Measurements from ENCODE around the gene ASTL.
"Not testable (repeated sequence)": the region's sequence is repeated elsewhere in the genome, so short reads cannot be mapped to it uniquely, and the experiment has no call there.

ASTL gene

DNA sequence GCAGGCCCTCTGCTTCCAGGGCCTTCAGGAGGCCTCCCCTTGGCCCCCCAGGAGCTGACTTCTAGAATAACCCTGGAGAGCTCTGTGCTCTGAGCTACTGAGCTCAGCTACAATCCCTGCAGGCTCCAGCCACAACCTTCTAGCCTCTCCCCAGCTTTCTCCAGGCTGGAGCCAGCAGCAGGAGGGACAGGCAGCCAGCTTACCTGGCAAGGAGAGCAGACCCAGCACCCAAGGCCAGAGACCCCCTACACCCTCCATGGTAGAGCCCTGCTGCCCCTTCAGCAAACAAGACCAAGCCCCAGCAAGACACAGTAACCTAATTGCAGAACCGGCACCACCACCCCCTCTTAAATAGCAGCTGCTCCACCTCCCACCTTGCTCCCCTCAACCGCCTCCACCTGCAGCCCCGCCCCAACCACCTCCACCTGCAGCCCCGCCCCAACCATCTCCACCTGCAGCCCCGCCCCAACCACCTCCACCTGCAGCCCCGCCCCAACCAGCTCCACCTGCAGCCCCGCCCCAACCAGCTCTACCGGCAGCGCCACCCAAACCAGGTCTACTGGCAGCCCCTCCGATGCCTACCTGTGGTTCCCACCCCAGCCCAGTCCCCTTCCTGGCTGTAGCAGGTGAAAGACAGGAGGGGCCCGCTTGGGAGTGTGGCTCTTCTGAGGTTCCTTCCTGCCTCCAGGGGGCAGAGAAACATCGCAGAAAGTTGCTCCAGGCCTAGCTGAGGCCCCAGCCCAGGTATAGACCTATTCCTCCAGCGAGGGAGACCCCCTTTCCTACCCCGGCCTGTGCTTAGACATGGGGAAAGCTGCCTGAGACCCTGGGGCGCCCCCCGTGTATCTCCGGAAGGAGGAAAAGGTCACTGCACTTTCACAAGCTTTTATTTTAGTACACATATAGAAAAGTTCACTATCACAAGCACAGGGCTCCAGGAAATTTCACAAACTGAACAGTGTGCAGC lies at the start of gene ASTL:
Gene ASTL, minus strand, starts transcription at position 324 of the 967 bp plus-strand sequence. Its CDS starts 66 bp downstream, at position 258.
- DNase-seq, result peak; percentile 75

DNA sequence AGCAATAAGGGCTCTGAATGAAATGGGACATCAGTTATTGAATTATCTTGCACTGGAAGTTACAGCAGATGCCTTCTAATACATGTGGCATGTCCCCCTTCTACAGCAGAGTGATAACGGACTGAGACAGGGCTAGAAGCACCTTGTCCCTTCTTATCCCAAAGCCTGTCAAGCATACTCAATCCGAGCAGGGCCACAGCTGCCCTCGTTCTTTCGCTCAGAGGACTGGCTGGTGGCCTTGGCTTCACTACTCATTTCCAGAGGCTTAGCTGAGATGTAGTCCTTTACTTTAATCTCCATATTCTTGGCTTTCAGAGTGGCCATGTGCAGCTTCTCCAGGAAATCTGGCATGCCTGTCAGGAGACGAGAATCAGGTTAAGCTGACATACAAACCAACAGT lies 48.3 kb upstream of the ASTL start:
- DNase-seq, result no peak

DNA sequence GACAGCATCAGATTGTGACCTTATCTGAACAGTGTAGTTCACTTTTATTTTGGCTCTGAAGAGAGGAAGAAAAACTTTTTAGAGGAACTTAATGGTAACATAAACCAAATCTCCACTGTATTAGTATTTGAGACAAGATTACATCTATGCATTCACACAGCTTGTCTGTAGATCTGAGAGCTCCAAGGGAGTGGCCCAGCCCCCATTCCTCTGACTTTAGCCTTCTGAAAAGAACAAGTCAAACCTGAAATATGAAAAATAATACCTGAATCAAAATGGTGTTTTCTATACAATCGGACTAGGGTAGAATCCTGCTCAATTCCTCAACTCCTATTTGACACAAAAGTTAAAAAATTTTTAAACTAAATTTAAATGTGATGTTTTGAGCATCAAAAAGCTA lies 47.2 kb upstream of the ASTL start:
- DNase-seq, result no peak

DNA sequence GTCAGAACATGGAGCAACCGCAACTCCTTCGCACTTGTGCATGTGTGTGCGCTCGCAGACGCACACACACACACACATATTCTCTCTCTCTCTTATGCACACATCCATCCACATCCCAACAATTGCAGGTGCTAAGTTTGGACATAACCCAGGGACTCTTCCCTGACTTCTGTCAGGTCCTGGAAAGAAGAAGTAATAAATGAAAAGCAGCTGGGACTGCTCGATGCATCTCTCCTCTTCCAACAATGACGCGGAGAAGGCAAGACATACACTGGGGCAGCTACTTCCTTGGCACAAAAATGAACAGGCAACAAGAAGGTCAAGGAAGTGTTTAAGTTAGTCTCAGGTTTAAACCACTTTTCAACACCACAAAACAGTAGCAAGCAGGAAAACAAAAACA lies 46.7 kb upstream of the ASTL start:
- DNase-seq, result no peak

DNA sequence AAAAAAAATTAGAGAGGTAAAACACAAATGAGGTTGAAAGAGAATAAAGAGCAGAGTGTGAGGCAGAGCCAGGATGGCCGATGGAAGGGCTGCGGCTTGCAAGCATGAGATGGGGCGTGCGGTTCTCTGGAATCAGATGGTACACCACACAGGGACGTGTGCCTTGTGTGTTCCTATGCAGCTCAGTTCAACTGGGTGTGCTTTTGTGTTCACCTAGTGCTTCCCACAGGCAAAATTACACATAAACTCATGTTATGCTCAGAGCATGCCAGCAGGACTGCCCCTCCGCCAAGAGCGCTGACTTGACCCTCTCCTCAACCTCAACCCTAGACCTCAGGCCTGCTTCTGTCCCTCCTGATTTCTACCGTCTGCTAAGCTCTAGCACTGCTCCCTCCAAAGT lies 45.9 kb upstream of the ASTL start:
- DNase-seq, result no peak

DNA sequence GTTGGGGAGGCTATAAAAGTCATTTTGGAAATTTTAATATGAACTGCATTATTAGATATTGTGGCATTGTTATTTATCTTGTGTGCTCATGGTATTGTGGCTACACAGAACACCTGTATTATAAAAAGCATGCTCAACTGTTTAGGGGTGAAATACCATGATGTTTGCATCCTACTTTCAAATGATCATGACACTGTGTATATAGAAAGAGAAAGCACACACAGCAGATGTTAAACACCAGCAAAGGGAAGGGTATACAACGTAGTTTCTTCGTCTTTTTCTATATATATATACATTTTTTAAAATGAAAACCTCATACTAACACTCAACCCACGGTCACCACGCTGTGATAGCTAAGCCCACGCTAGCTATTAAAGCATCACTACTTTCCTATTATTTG lies 43.2 kb upstream of the ASTL start:
- DNase-seq, result no peak

DNA sequence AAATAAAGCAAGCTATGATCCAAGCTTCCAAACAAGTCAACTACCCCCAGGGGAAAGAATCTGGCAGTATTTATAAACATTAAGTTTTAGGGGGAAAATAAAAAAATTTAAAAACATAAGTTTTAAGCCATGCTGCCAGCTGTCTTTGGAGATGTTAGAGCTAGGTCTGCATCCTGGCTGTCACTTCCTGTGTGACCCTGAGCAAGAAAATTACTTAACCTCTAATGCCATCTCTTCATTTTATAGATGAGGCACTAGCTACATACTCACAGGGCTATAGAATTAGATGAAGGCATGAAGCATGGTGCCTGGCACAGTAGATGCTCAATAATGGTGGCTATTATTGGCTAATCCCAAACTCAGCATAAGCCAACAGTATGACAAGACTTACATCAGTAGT lies 42.2 kb upstream of the ASTL start:
- DNase-seq, result no peak

DNA sequence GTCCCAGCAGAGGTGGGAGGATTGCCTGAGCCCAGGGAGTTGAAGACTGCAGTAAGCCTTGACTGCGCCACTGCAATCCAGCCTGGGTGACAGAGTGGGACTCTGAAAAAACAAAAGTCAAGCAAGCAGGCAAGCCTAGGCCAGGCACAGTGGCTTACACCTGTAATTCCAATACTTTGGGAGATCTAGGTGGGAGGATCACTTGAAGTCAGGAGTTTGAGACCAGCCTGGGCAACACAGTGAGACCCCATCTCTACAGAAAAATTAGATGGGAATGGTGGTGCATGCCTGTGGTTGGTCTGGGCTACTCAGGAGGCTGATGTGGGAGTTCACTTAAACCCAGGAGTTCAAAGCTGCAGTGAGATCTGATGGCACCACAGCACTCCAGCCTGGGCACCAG lies 41.7 kb upstream of the ASTL start:
- no peak for DNase-seq

DNA sequence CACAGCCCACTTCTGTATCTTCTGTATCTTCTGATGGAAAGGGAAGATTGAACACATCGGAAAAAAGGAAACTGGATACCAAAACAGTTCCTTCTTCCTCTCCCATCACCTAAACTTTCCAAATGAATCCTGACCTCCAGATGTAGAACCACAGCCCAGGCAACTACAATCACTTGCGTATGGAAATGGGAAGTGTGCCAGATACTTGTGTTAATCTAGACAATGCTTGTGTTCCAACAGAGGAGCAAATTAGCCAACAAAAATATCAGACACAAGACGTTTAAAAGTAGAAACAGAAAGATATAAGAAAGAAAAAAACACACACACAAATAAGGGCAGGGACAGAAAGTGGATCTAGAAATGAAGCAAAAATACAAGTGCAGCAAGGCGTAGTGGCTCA lies 38.4 kb upstream of the ASTL start:
- no peak for DNase-seq

DNA sequence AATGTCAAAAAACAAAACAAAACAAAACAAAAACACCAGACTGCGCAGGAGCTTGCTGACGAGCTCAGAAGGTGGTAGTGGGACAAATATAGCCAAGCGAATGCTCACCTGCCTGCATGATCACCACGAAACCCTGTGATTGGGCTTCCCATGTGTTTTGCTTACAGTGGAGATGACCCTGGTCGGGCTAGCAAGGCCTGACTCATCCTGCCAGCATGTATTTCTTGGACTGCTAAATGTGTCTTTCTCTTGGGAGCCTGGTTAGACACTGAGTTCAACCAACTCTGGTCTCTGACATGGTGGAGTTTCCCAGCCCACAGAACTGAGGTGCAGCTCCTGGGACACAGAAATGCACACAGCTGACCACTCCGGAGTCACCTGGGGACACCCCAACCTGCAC lies 37.6 kb upstream of the ASTL start:
- DNase-seq, result no peak

DNA sequence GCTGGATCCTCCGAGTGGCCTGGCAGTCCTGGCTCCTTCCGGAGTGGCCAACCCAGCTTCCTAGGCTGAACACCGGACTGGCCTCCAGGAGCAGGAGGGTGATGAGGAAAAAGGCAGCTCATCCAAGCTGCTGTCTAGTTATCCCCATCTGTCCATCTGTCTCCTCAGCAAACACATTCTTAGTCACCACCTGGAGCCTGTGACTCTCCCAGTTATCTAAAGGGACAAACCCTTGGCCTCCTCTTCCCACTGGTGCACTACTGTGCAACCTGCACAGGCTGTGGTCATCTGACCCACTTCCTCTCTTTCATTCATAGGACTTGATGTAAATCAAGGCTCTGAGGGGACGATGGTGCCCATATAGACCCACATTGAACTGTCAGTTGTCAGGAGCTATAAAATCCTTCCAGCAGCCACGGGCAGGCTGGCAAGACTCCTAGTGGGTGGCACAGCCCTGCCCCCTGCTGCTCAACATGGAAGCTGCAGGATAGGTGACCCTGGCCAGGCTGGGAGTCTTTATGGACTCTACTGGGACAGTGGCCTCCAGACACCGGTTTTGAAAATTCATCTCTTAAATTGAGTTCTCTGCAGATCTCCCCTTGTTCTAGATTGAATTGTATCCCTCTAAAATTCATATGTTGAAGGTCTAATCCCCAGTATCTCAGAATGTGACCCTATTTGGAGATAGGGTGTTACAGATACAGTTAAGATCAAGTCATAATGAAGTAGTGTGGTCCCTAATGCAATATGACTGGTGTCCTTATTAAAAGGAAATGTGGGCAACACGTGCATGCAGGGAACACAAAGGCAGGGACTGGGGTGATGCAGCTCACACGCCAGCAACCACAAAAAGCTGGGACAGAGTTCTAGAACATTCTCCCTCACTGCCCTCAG lies 36.2 kb upstream of the ASTL start:
- peak; percentile 84 to 85 for DNase-seq

DNA sequence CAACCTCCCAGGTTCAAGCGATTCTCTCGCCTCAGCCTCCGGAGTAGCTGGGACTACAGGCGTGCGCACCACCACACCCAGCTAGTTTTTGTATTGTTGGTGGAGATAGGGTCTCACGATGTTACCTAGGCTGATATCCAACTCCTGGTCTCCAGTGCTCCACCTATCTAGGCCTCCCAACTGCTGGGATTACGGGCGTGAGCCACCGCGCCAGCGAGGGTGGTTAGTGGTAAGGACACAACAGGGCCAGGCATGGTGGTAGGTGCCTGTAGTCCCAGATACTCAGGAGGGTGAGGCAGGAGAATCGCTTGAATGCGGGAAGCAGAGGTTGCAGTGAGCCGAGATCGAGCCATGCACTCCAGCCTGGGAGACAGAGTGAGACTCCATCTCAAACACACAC lies 33.5 kb upstream of the ASTL start:
- no peak for DNase-seq

DNA sequence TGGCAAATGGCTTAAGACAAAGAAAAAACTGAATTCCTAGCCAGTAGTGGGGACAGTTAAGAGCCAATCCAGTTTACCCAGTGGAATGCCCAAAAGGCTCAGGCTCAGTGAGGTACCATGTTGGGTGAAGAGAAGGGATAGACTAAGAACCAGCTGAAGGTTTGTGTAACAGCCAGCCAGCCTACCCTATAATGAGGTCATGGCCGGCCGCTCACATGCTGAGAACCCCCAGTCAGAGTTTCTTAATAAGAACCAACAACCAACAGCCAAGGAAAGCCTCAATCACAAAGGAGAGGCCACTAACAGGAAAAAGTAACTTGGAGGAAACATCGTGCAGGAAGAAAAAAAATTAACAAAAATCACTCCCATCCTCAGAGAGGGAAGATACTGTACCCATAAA lies 32.3 kb upstream of the ASTL start:
- DNase-seq, result no peak

DNA sequence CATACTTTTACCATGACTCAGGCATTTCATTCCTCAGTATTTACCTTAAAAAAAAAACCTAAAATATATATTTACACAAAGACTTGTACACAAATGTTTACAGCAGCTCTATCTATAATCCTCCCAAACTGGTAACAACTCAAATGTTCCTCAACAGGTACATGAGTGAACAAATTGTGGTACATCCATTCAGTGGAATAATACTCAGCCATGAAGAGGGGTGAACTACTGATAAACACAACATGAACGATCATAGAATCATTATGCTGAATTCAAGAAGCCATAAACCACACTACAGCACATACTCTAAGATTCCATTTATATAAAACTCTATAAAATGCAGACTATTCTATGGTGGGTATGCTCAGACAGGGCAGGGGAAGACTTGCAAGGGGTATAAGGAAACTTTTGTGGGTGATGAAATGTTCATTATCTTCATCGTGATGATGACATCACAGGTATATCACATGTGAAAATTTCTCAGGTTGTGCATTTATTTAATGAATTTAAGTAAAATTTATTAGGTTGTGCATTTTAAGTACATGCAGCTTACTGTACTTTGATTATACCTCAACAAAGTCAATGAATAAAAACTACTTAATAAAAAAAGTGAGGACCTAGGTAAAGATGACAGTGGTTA lies 31.7 kb upstream of the ASTL start:
- DNase-seq, result no peak

DNA sequence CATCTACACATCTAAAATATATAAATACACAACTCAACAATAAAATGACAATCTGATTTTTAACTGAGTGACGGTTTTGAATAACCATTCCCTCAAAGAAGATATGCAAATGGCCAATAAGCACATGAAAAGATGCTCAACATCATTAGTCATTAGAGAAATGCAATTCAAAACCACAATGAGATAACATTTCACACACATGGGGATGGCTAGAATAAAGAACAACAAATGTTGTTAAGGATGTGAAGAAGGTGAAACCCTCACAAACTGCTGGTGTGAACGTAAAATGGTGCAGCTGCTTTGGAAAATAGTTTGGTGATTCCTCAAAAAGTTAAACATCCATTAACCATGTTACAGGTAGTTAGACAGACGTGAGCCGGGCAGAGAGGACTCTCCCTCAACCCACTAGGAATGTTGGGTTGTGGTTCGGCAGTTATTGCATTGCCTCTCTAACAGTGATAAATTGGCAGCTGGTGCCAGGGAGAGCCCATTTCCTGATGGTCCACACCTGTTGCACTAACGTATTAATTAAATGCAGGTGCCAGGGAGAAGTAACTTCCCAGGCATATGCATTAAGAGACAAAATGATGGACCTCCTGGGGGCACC lies 29.2 kb upstream of the ASTL start:
- DNase-seq, result no peak

DNA sequence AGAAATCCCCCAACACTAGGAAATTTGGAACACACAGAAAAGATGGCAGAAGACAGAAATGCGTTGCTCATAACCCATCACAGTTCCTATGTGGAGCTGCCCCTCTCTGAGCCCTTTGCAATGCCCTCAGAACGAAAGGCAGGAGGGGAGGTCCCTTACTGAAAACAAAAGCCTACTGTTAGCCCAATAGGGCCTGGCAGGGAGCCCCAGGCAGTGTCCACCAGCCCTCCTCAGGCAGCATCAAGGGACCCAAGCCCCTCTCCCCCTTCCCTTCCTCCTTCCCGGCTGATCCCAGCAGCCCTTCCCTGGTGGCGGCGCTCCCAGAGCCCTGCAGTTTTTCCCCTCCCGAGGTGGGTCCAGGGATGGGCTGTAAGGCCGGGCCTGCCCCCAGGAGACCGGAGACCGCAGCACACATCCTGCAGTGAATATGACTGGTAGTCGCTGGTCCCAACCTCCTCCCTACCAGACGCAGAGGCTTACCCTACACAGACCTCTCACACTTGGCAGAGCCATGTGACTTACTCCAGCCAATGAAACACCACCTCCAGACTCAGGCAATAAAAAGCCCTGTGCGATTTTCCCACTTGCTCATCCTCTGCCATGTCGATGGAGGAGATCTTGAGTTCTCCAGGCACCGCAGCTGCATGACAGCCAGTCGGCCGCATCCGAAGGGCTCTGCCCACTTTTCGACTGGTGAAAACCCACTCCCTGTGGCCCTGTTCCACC lies 26.3 kb upstream of the ASTL start:
- DNase-seq, result peak; percentile 69 to 75

DNA sequence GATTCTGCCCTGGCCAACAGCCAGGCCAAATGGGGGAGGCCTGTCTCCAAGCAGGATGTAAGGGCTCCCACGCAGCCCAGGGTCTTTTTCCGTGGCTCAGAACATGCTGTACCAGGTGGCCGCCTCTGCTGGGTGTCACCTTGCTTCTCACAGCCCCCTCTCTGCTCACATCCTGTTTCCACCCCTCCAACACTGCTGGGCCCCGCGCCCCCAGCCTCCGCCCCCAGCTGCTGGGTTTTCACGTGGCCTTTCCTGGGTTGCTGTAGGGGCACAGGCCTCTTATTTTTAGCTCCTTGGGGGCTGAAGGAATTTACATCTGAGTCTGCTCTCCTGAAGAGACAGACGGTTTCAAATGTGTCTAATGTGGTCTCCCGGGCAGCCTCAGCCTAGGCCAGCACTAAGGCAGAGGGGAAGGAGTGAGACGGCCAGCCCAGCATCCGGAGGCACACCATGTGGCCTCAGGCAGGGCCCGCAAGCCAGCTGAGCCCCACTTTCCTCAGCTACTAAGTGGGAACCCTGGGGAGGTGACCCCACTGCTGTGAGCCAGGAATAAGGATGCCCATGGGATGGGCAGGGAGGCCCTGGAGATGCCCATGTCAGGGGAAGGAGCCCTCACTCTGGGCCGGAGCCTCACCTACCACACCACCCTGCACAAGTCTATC lies 25.6 kb upstream of the ASTL start:
- peak; percentile 72 for DNase-seq

DNA sequence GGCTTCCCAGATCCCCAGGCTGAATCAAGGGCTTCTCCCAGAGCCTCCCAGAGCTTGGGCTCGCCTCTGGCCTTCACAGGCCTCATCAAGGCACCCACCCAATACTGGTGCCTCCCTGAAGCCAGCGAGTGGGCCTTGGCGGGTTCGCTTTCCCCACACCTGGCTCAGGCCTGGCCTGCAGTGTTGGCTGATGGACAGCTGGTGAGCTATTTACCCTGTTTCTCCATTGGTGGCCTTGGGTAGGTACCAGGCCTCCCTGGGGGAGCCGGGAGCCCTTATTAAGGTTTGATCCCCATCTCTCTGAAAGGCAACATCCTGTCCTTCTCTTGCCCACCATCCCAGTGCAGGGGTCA lies 25.1 kb upstream of the ASTL start:
- no peak for DNase-seq

DNA sequence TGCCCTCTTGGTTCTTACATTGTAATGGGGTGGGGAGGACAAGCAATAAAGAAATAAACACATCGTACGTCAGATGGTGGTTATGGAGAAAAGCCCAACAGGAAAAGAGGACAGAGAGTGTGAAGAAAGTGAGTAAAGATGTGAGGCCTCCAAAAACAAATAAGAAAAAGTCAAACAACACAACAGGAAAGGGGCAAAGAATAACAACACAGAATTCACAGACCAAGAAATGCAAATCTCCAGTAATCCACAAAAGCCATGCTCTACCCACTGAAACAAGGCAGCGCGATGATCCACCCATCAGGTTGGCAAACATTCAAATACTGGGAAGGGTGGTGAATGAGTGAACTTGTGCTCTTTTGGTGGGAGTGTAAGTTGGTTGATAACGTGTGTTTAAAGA lies 23.6 kb upstream of the ASTL start:
- DNase-seq, result peak in 1 of 2 donors; percentile 43

DNA sequence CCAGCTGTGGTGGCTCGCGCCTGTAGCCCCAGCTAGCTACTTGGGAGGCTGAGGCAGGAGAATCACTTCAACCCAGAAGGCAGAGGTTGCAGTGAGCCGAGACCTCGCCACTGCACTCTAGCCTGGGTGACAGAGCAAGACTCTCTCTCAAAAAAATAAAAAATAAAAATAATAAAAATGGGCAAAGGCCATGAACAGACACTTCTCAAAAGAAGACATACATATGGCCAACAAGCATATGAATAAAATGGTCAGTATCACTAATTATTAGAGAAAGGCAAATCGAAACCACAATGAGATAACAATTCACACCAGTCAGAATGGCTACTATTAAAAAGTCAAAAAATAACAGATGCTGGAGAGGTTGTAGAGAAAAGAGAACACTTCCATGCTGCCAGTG lies 22.1 kb upstream of the ASTL start:
- not testable (repeated sequence) for DNase-seq

DNA sequence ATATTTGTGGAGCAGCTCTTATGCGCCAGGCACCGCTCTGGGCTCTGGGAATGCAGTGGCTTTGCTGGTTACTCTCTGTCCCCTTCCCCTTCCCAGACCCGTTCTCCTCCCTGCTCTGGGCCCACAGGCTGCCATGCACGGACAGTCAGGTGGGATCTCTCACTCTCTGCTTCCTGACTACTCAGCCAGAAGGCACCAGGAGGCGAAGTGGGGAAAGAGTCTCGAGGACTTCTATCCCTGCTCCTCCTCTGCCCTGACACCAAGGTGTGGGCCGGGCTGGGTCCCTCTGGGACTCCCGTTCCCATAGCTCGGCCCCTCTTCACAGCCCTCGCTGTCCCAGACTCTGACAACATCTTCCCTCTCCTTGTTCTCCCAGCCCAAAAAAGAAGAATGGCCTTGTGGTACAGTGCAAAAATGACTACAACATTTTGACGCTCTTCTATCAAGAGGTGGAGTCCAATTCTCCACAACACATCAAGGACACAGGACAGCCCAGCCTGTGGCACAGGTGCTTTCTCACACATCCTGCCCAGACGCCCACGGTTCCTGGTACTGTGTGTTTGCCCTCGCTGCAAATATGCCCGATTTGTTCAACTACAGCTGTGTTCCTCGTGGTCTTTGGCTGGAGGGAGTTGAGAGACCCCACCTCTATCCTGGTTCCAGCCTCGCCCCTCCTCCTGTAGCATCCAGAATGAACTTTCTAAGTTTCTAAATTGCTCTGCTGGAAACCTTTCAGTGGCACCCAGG lies 21.0 kb upstream of the ASTL start:
- peak in 1 of 2 donors; percentile 35 for DNase-seq
